ENCODE data around the gene CYP2W1. TPM values are rescaled to one million over a fixed set of nuclear protein-coding genes. Genes with fewer than 3 reads are reported as not detected.
A peak's percentile ranks its signal among the peaks of the same experiment; 100 is the strongest.

Gene CYP2W1
- polyA plus RNA-seq, 2 of the 4 experiments (the other 2 are of a cell fraction): not detected

- CTCF ChIA-PET: interaction anchor here (0.8 to 4.0 kb wide), 3 partner anchors 24 to 49 kb away, joined by 3 to 33 read pairs (median 8); no protein-coding TSS in a partner anchor
- no peak for ATAC-seq
Measured at GRCh38 chr7:957418-958220, 25.4 kb upstream of the CYP2W1 start.

GRCh38 chr7:958221-959200 is 24.5 kb upstream of the CYP2W1 start:
- ChIA-PET POLR2A (no interaction called here), CTCF (interaction anchor here (2.1 to 4.0 kb wide), 2 partner anchors 34 to 50 kb away, joined by 8 to 33 read pairs; no protein-coding TSS in a partner anchor)

More at GRCh38 chr7:957418-958220, 25.4 kb upstream of the CYP2W1 start:
- WGBS (ENCODE audit: missing lambda C conversion rate): 80% methylated on average over 21 of the region's 32 CpGs
- Histone ChIP-seq H3K27ac (no peak overlapping the region), H3K4me1 (peaks cover 3% of the 10 kb centered on the region; the same call in 1 of the 3 replicates), H3K4me2 (no peak overlapping the region), H3K4me3 (no peak overlapping the region), H3K9me3 (no peaks in the 10 kb centered on the region)
- no peak for FAIRE-seq
- POLR2A ChIA-PET: no interaction called here
- TF ChIP-seq CEBPB (IDR thresholded peaks at IDR 0.05): peak in 1 of 2 experiments; percentile 29; a peak in 1 of 4 replicates
- TF ChIP-seq SMC3 (IDR thresholded peaks at IDR 0.05): no peak
- no peak for TF ChIP-seq EHMT2 (IDR thresholded peaks at IDR 0.05; ENCODE audit: low read depth)
- no peak for TF ChIP-seq HEYL (CRISPR knock-in tag; IDR thresholded peaks at IDR 0.05)
- no peak for TF ChIP-seq MAZ (IDR thresholded peaks at IDR 0.05; ENCODE audit: borderline replicate concordance, low read depth, low read length)
- no peak for TF ChIP-seq FOSL2 (IDR thresholded peaks at IDR 0.05)
- TF ChIP-seq FOSL2 (CRISPR knock-in tag; IDR thresholded peaks at IDR 0.05): no peak
- TF ChIP-seq HMGXB4 (CRISPR knock-in tag; IDR thresholded peaks at IDR 0.05; ENCODE audit: borderline replicate concordance): no peak
- no peak for TF ChIP-seq HES2 (IDR thresholded peaks at IDR 0.05)
- TF ChIP-seq KDM5A (IDR thresholded peaks at IDR 0.05): no peak
- no peak for DNase-seq (ENCODE audit: low read depth in 1 of 2, low spot score in 1 of 2)

GRCh38 chr7:959271-959670 is 23.7 kb upstream of the CYP2W1 start:
- FAIRE-seq (no peak), DNase-seq (ENCODE audit: low read depth in 1 of 2, low spot score in 1 of 2) (no peak), ATAC-seq (no peak)
- CTCF ChIA-PET: interaction anchor here (1.0 to 1.3 kb wide), 4 partner anchors 8 to 51 kb away, joined by 3 to 6 read pairs (median 3); no protein-coding TSS in a partner anchor
- Histone ChIP-seq H3K27ac (no peak overlapping the region), H3K4me2 (no peak overlapping the region), H3K4me3 (no peak overlapping the region), H3K9me3 (no peaks in the 10 kb centered on the region), H3K4me1 (peaks cover 3% of the 10 kb centered on the region; the same call in 1 of the 3 replicates)
- 67% methylated on average over 20 of the region's 20 CpGs for WGBS (ENCODE audit: missing lambda C conversion rate)
- POLR2A ChIA-PET: interaction anchor here (1.3 kb wide), 1 partner anchor 14 kb away, joined by 4 read pairs; no protein-coding TSS in a partner anchor
- TF ChIP-seq FOXS1 (CRISPR knock-in tag; IDR thresholded peaks at IDR 0.05) (no peak), MAFK (IDR thresholded peaks at IDR 0.05; ENCODE audit: partially characterized antibody) (no peak), MAX (IDR thresholded peaks at IDR 0.05) (no peak), TFCP2L1 (CRISPR knock-in tag; IDR thresholded peaks at IDR 0.05) (no peak), JUN (IDR thresholded peaks at IDR 0.05) (no peak), HDAC2 (IDR thresholded peaks at IDR 0.05) (no peak), HMGXB4 (CRISPR knock-in tag; IDR thresholded peaks at IDR 0.05; ENCODE audit: borderline replicate concordance) (no peak), HOXB5 (CRISPR knock-in tag; IDR thresholded peaks at IDR 0.05) (no peak), KDM1A (IDR thresholded peaks at IDR 0.05; ENCODE audit: low read depth) (no peak), ZSCAN20 (CRISPR knock-in tag; IDR thresholded peaks at IDR 0.05) (no peak), JUNB (IDR thresholded peaks at IDR 0.05) (no peak)

More at GRCh38 chr7:958221-959200, 24.5 kb upstream of the CYP2W1 start:
- Histone ChIP-seq H3K4me3 (no peak overlapping the region), H3K4me1 (peaks cover 3% of the 10 kb centered on the region; the same call in 1 of the 3 replicates), H3K4me2 (no peak overlapping the region), H3K27ac (no peak overlapping the region), H3K9me3 (no peaks in the 10 kb centered on the region)
- ATAC-seq (no peak), DNase-seq (ENCODE audit: low read depth in 1 of 2, low spot score in 1 of 2) (no peak), FAIRE-seq (no peak)
- 57% methylated on average over 27 of the region's 36 CpGs for WGBS (ENCODE audit: missing lambda C conversion rate)
- TF ChIP-seq CHD2 (IDR thresholded peaks at IDR 0.05; ENCODE audit: low read length, partially characterized antibody): no peak
- no peak for TF ChIP-seq RAD21 (conservative IDR thresholded peaks at IDR 0.05 in 1 of 2, IDR thresholded peaks at IDR 0.05 in 1 of 2)
- no peak for TF ChIP-seq JUN (IDR thresholded peaks at IDR 0.05)
- TF ChIP-seq RARB (CRISPR knock-in tag; IDR thresholded peaks at IDR 0.05): no peak
- TF ChIP-seq ZSCAN20 (CRISPR knock-in tag; IDR thresholded peaks at IDR 0.05): no peak
- TF ChIP-seq TFCP2L1 (CRISPR knock-in tag; IDR thresholded peaks at IDR 0.05): no peak
- TF ChIP-seq ESRRA (IDR thresholded peaks at IDR 0.05; ENCODE audit: borderline replicate concordance, low read length): no peak
- no peak for TF ChIP-seq ZC3H11A (IDR thresholded peaks at IDR 0.05)
- no peak for TF ChIP-seq NPAS2 (CRISPR knock-in tag; IDR thresholded peaks at IDR 0.05; ENCODE audit: borderline replicate concordance)
- no peak for TF ChIP-seq HOXA7 (CRISPR knock-in tag; IDR thresholded peaks at IDR 0.05)
- TF ChIP-seq USF2 (IDR thresholded peaks at IDR 0.05): no peak
